Measurements from ENCODE around the gene HS1BP3. TPM values are rescaled to one million over a fixed set of nuclear protein-coding genes. Genes with fewer than 3 reads are reported as not detected.
A peak's percentile ranks its signal among the peaks of the same experiment; 100 is the strongest.

HS1BP3 gene
- total and polyA plus RNA-seq, 9 of the 15 experiments (the other 6 are each of a cell fraction or from before 2014, with no cell fraction given) = 0.41 to 8.3 (median 5.9) TPM

DNA sequence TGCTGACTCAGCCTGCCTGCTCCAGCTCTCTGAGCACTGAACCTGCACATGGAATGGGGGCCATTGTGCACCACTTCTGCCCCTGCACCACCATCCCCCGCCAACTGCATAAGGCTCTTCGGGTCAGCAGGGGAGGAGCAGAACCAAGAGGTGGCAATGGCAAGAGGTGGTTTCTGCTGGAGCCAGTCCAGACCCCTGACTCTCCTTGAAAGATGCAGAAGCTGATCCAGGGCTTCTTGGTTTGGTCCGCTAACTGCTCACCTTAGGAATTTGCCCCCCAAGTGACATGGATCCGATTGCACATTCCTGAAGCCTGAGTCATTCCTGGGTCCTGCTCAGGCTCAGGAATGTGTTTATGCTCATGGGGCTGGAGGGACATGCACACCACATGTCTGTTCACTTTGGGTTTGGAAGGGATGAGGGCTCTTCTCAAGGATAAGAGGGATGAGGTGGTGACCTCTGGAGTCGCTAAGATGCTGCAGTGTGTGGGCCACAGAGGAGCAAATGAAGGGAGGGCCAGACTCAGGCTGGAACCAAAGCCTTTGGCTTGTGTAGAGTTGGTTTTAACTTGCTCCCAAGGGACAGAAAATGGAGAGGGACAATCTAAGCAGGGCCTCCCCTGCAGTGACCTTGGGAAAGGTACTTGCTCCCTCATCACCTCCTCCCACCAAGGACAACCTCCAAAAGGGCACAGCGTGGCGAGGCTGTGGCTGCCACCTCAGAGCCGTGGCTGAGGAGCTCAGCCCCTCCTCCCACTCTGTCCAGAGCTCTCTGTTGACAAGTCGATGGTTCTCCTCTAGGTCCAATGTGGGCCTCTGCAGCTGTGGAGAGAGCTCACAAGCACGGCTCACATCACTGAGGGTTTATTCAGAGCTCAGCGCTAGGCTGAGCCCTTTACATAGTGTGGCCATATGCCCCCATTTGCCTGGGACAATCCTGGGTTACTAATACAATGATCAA, 66.2 kb downstream of the HS1BP3 start (continued):
- TF ChIP-seq, protein P1, sequence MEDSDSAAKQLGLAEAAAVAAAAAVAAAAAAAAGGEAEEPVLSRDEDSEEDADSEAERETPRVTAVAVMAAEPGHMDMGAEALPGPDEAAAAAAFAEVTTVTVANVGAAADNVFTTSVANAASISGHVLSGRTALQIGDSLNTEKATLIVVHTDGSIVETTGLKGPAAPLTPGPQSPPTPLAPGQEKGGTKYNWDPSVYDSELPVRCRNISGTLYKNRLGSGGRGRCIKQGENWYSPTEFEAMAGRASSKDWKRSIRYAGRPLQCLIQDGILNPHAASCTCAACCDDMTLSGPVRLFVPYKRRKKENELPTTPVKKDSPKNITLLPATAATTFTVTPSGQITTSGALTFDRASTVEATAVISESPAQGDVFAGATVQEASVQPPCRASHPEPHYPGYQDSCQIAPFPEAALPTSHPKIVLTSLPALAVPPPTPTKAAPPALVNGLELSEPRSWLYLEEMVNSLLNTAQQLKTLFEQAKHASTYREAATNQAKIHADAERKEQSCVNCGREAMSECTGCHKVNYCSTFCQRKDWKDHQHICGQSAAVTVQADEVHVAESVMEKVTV (CRISPR knock-in tag; IDR thresholded peaks at IDR 0.05) = no peak
- TF ChIP-seq KDM1A (IDR thresholded peaks at IDR 0.05) (0 out of 4 replicates have a peak, but pooled peaks of 1 of the 2 experiments have one; percentile 10), ZNF592 (IDR thresholded peaks at IDR 0.05) (0 out of 2 replicates have a peak, but pooled peaks have one; percentile 11), JUND (IDR thresholded peaks at IDR 0.05; ENCODE audit: borderline replicate concordance, low read depth, low read length) (peak; percentile 70), JUND (tag; IDR thresholded peaks at IDR 0.05; ENCODE audit: borderline replicate concordance, low read depth, low read length) (peak; percentile 78; the same call in 1 of the 3 replicates), ZNF280B (CRISPR knock-in tag; IDR thresholded peaks at IDR 0.05) (no peak), TEAD1 (CRISPR knock-in tag; IDR thresholded peaks at IDR 0.05) (peak in 1 of 2 experiments; percentile 82; a peak in 1 of 4 replicates), ZFP1 (CRISPR knock-in tag; IDR thresholded peaks at IDR 0.05) (no peak), FOSL1 (tag; conservative IDR thresholded peaks at IDR 0.05) (peak; percentile 74), SRSF9 (IDR thresholded peaks at IDR 0.05; ENCODE audit: borderline replicate concordance, low read depth, low read length) (no peak), ZNF561 (CRISPR knock-in tag; conservative IDR thresholded peaks at IDR 0.05) (no peak), NFE2 (IDR thresholded peaks at IDR 0.05; ENCODE audit: low read depth) (0 out of 2 replicates have a peak, but pooled peaks have one; percentile 3), TGIF2 (CRISPR knock-in tag; IDR thresholded peaks at IDR 0.05) (no peak), RAD21 (CRISPR knock-in tag; conservative IDR thresholded peaks at IDR 0.05 in 1 of 2, IDR thresholded peaks at IDR 0.05 in 1 of 2) (no peak)
- TF ChIP-seq, protein P2, sequence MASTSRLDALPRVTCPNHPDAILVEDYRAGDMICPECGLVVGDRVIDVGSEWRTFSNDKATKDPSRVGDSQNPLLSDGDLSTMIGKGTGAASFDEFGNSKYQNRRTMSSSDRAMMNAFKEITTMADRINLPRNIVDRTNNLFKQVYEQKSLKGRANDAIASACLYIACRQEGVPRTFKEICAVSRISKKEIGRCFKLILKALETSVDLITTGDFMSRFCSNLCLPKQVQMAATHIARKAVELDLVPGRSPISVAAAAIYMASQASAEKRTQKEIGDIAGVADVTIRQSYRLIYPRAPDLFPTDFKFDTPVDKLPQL (IDR thresholded peaks at IDR 0.05; ENCODE audit: extremely low read depth, insufficient read length) = no peak
